ENCODE measurements around the gene DGAT2.

DNA sequence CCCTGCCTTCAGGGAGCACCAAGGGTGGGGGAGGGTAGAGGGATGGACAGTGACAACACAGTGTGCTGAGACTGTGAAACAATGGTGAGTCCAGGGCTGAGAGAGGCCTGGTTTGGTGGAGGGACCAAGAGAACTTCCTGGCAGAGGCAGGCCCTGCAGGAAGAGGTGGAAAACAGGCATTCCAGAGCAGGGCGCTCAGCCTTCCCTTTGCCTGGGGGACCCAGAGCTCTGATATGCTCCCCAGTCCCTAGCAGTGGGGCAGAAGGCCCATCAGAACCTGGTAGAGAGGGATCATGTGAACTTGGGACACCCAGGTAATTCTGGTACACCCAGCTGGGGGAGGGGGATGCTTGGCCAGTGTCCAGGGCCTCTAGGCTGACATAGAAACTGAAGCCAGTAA, 29.2 kb downstream of the DGAT2 start:
- TF ChIP-seq CTCF (conservative IDR thresholded peaks at IDR 0.05) (no peak), EZH2 (IDR thresholded peaks at IDR 0.05; ENCODE audit: low read depth) (no peak)
